Fibroblast of skin of left biceps (primary cell): ENCODE results near the gene ITGB6.
A peak's percentile ranks its signal among the peaks of the same experiment; 100 is the strongest.

ENCODE experiments used
- DNase-seq, 2 experiments: peaks; one replicate each; pipeline ENCODE4 v3.0.0-alpha.2; 2013; ENCODE audit warnings: low read depth in 2 of 2

Gene ITGB6

GRCh38 chr2:160087854-160088745, 112.0 kb downstream of the ITGB6 start:
- DNase-seq: no peak

GRCh38 chr2:160085662-160086061, 114.4 kb downstream of the ITGB6 start:
- no peak for DNase-seq

GRCh38 chr2:160077912-160078810, 121.9 kb downstream of the ITGB6 start:
- no peak for DNase-seq

GRCh38 chr2:160076914-160077313, 123.2 kb downstream of the ITGB6 start:
- no peak for DNase-seq

GRCh38 chr2:160076241-160076640, 123.8 kb downstream of the ITGB6 start:
- no peak for DNase-seq

GRCh38 chr2:160075171-160075570, 124.9 kb downstream of the ITGB6 start:
- peak; percentile 57 to 64 for DNase-seq

- no peak for DNase-seq
Observed at GRCh38 chr2:160073284-160073888, 126.7 kb downstream of the ITGB6 start.

GRCh38 chr2:160068906-160069305, 131.2 kb downstream of the ITGB6 start:
- no peak for DNase-seq

- DNase-seq: no peak
Observed at GRCh38 chr2:160064916-160065315, 135.2 kb downstream of the ITGB6 start.

GRCh38 chr2:160063879-160064612, 136.0 kb downstream of the ITGB6 start:
- no peak for DNase-seq

- DNase-seq: no peak
Observed at GRCh38 chr2:160063271-160063670, 136.8 kb downstream of the ITGB6 start.

- peak in 1 of 2 experiments; percentile 17 for DNase-seq
Observed at GRCh38 chr2:160062292-160063005, 137.6 kb downstream of the ITGB6 start, which contains the start of gene PLA2R1. TSS of gene PLA2R1 (minus strand) at chr2:160062615. CDS start at chr2:160062403, 212 bp downstream.

GRCh38 chr2:160061944-160062291, 138.2 kb downstream of the ITGB6 start:
- DNase-seq: no peak

GRCh38 chr2:160061533-160061932, 138.5 kb downstream of the ITGB6 start:
- DNase-seq: no peak

- no peak for DNase-seq
Observed at GRCh38 chr2:160060297-160060696, 139.8 kb downstream of the ITGB6 start.

- no peak for DNase-seq
Observed at GRCh38 chr2:160057356-160057755, 142.7 kb downstream of the ITGB6 start.

GRCh38 chr2:160055726-160056108, 144.4 kb downstream of the ITGB6 start:
- DNase-seq: no peak

- peak in 1 of 2 experiments; percentile 27 for DNase-seq
Observed at GRCh38 chr2:160054984-160055725, 144.9 kb downstream of the ITGB6 start.

GRCh38 chr2:160053946-160054345, 146.1 kb downstream of the ITGB6 start:
- DNase-seq: no peak

GRCh38 chr2:160052531-160052930, 147.5 kb downstream of the ITGB6 start:
- no peak for DNase-seq
